ENCODE data around the gene ADAM15. TPM values are rescaled to one million over a fixed set of nuclear protein-coding genes. Genes with fewer than 3 reads are reported as not detected.

ADAM15 gene
- total RNA-seq, 2 experiments from 2014 or later, result 17.2 to 20.1 TPM

DNA sequence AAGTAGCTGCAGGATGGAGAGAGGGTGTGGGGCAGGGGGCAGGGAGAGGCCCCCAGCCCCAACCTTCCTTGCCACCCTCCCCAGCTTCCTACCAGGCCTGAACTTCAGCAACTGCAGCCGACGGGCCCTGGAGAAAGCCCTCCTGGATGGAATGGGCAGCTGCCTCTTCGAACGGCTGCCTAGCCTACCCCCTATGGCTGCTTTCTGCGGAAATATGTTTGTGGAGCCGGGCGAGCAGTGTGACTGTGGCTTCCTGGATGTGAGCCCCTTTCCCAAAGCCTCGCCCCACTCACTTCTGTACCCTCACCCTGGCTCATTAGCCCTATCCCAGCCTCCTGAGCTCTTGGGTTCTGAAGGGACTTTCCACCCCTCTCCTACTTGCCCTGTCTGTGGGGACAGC is 6.0 kb downstream of the ADAM15 start:
- Histone ChIP-seq H3K4me1 (ENCODE audit: insufficient read depth, low read length) (peaks cover 26% of the 10 kb centered on the region), H3K9me3 (ENCODE audit: control insufficient read depth in 1 of 2, insufficient read depth in 1 of 2, low read length in 2 of 2) (no peaks in the 10 kb centered on the region), H3K27ac (ENCODE audit: low read depth in 1 of 2, low read length in 2 of 2) (no peak overlapping the region), H3K27me3 (ENCODE audit: control insufficient read depth in 1 of 2, insufficient read depth in 2 of 2, low read length in 2 of 2) (no peaks in the 10 kb centered on the region), H3K36me3 (ENCODE audit: insufficient read depth, low read length) (peaks cover 24% of the 10 kb centered on the region), H3K4me3 (ENCODE audit: low read length) (no peak overlapping the region)
- Mint-ChIP-seq H3K36me3 (ENCODE audit: low read depth) (peaks cover 4% of the 10 kb centered on the region), H3K27me3 (no peaks in the 10 kb centered on the region), H3K27ac (no peak overlapping the region), H3K4me3 (no peak overlapping the region), H3K4me1 (ENCODE audit: low read depth) (peaks cover 22% of the 10 kb centered on the region), H3K9me3 (no peaks in the 10 kb centered on the region)
- POLR2A ChIA-PET, result interaction anchor here (1.4 kb wide), 1 partner anchor 28 kb away, joined by 3 read pairs; no protein-coding TSS in a partner anchor
- ATAC-seq (ENCODE audit: poor library complexity) (no peak), DNase-seq (no peak)
- CTCF ChIA-PET, result no interaction called here
- TF ChIP-seq, protein P1, sequence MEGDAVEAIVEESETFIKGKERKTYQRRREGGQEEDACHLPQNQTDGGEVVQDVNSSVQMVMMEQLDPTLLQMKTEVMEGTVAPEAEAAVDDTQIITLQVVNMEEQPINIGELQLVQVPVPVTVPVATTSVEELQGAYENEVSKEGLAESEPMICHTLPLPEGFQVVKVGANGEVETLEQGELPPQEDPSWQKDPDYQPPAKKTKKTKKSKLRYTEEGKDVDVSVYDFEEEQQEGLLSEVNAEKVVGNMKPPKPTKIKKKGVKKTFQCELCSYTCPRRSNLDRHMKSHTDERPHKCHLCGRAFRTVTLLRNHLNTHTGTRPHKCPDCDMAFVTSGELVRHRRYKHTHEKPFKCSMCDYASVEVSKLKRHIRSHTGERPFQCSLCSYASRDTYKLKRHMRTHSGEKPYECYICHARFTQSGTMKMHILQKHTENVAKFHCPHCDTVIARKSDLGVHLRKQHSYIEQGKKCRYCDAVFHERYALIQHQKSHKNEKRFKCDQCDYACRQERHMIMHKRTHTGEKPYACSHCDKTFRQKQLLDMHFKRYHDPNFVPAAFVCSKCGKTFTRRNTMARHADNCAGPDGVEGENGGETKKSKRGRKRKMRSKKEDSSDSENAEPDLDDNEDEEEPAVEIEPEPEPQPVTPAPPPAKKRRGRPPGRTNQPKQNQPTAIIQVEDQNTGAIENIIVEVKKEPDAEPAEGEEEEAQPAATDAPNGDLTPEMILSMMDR (IDR thresholded peaks at IDR 0.05), result no peak
- intact Hi-C loops (cut with DNase I, micrococcal nuclease), result no loop called here

DNA sequence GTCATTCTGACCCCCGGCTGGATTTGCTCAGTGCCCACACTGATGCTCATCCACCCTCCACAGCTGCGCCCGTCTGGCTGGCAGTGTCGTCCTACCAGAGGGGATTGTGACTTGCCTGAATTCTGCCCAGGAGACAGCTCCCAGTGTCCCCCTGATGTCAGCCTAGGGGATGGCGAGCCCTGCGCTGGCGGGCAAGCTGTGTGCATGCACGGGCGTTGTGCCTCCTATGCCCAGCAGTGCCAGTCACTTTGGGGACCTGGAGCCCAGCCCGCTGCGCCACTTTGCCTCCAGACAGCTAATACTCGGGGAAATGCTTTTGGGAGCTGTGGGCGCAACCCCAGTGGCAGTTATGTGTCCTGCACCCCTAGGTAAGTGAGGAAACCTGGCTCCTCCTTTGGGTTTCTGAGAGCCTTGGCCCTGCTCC is 6.7 kb downstream of the ADAM15 start:
- Histone ChIP-seq H3K4me1 (ENCODE audit: insufficient read depth, low read length) (peaks cover 26% of the 10 kb centered on the region), H3K27ac (ENCODE audit: low read depth in 1 of 2, low read length in 2 of 2) (no peak overlapping the region), H3K4me3 (ENCODE audit: low read length) (no peak overlapping the region), H3K27me3 (ENCODE audit: control insufficient read depth in 1 of 2, insufficient read depth in 2 of 2, low read length in 2 of 2) (no peaks in the 10 kb centered on the region), H3K36me3 (ENCODE audit: insufficient read depth, low read length) (peaks cover 24% of the 10 kb centered on the region), H3K9me3 (ENCODE audit: control insufficient read depth in 1 of 2, insufficient read depth in 1 of 2, low read length in 2 of 2) (no peaks in the 10 kb centered on the region)
- H3K9me3 Mint-ChIP-seq, result no peaks in the 10 kb centered on the region
- no peak overlapping the region for H3K27ac Mint-ChIP-seq
- DNase-seq (no peak), ATAC-seq (ENCODE audit: poor library complexity) (no peak)
- CTCF ChIA-PET, result interaction anchor here (2.7 to 6.5 kb wide), 2 partner anchors 13 to 28 kb away, joined by 16 to 38 read pairs; no protein-coding TSS in a partner anchor
- no peak overlapping the region for H3K4me3 Mint-ChIP-seq
- H3K4me1 Mint-ChIP-seq (ENCODE audit: low read depth), result peaks cover 20% of the 10 kb centered on the region
- intact Hi-C loops (cut with DNase I, micrococcal nuclease), result no loop called here
- H3K27me3 Mint-ChIP-seq, result no peaks in the 10 kb centered on the region
- POLR2A ChIA-PET, result interaction anchor here (1.4 kb wide), 1 partner anchor 27 kb away, joined by 3 read pairs; no protein-coding TSS in a partner anchor
- TF ChIP-seq, protein P1 (IDR thresholded peaks at IDR 0.05), result no peak
- peaks cover 4% of the 10 kb centered on the region for H3K36me3 Mint-ChIP-seq (ENCODE audit: low read depth)

DNA sequence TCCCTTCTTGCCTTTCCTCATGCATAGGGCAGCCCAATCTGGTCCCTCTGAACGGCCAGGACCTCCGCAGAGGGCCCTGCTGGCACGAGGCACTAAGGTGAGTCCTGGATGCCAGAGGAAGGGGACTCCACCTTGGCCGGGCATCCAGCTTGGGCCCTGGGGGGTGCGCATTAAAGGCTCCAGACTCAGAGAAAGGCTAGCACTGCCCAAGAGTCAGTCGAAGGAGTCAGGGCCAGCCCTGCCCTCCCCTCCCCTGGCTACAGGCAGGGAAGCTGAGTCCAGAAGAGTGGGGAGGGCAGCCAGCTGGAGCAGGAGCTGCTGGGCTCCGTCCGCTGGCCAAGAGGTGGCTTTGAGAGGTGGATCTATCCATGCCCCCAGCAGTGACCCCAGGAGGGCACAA is 9.6 kb downstream of the ADAM15 start:
- no peak overlapping the region for H3K4me3 ChIP-seq (ENCODE audit: low read length)
- Mint-ChIP-seq H3K27me3 (no peaks in the 10 kb centered on the region), H3K4me1 (ENCODE audit: low read depth) (peaks cover 32% of the 10 kb centered on the region), H3K9me3 (no peaks in the 10 kb centered on the region), H3K27ac (no peak overlapping the region), H3K36me3 (ENCODE audit: low read depth) (peaks cover 8% of the 10 kb centered on the region), H3K4me3 (no peak overlapping the region)
- intact Hi-C loops (cut with DNase I, micrococcal nuclease), result loop anchor here (1.0 to 5.0 kb wide), 7 partner anchors 15 to 653 kb away; partner anchors contain the start of genes IL6R (in 1 of the 2), PYGO2 (in 1 of the 2), UBE2Q1 (in 1 of the 2) and ZBTB7B (in 1 of the 2)
- TF ChIP-seq, protein P1 (IDR thresholded peaks at IDR 0.05), result no peak
- no peaks in the 10 kb centered on the region for H3K9me3 ChIP-seq (ENCODE audit: control insufficient read depth in 1 of 2, insufficient read depth in 1 of 2, low read length in 2 of 2)
- H3K27me3 ChIP-seq (ENCODE audit: control insufficient read depth in 1 of 2, insufficient read depth in 2 of 2, low read length in 2 of 2), result no peaks in the 10 kb centered on the region
- peaks cover 41% of the 10 kb centered on the region for H3K4me1 ChIP-seq (ENCODE audit: insufficient read depth, low read length)
- POLR2A ChIA-PET, result interaction anchor here (1.3 to 1.4 kb wide), 2 partner anchors 9 to 10 kb away, joined by 4 to 10 read pairs; partner anchors contain the start of gene ADAM15
- no peak for ATAC-seq (ENCODE audit: poor library complexity)
- no peak overlapping the region for H3K27ac ChIP-seq (ENCODE audit: low read depth in 1 of 2, low read length in 2 of 2)
- CTCF ChIA-PET, result interaction anchor here (1.2 to 6.5 kb wide), 12 partner anchors 9 to 501 kb away, joined by 3 to 78 read pairs (median 10); partner anchors contain the start of genes ADAM15, EFNA3 and PYGO2
- H3K36me3 ChIP-seq (ENCODE audit: insufficient read depth, low read length), result peaks cover 20% of the 10 kb centered on the region
- no peak for DNase-seq

Data from CD4-positive, alpha-beta T cell (primary cell).